Measurements from ENCODE around the gene ANO5.

Gene ANO5

DNA sequence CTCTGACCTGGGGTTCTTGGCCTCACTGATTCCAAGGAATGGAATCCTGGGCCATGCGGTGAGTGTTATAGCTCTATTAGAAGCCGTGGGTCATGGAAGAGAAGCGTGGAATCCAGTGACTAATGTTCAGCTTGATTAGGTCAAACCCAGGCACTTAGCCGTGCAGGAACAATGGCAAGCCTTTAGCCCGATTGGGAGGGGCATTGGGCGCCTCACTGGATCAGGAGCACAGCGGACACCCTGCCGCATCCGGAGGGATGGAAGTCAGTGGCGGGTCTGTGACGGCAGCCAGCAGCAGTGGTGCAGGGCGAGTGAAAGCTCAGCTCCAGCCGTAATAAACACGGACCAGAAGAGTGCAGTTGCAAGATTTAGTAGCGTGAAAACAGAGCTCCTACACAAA, 124.8 kb downstream of the ANO5 start:
- DNase-seq (ENCODE audit: low read depth in 1 of 2, low spot score in 1 of 2), result no peak

DNA sequence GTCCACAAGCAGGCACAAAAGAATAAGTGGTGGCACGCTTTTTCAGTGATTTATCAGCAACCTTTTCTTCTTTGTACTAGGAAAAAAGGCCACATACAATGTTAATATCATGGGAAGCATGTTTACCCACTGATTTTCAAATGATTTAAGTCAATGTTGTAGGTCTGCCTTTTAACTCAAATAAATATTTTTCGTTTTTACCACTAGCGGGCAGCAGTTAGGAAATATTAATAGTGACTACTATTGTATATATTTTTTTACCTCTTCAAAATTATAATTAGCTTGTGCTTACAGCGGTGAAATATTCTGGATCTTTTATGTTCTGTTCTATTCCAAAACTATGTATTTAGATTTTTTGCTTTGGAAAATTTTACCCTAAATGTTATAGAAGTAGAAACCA, 138.9 kb downstream of the ANO5 start:
- no peak for DNase-seq (ENCODE audit: low read depth in 1 of 2, low spot score in 1 of 2)
